ENCODE data around the gene TENM4.
A peak's percentile ranks its signal among the peaks of the same experiment; 100 is the strongest.

Gene TENM4

DNA sequence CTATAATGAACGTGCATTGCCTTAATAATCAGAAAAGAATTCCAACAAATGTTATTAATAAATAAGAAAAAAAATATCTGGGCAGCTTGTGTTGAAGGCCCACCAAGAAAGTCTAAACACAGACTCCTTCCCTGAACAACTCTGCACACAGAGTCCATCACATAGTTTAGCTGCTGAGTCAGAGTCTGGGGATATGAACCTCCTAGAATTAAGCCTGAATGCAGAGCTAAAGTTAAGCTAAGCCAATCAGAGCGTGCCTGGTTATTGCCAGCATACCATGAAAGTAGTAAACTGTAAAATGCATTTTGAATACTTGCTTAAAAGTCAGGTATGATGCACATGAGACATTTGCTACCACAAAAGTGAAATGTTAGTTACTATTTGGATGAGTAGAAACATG is 25.6 kb upstream of the TENM4 start:
- H3K4me3 ChIP-seq (ENCODE audit: low read length), result no peak overlapping the region
- TF ChIP-seq, protein P1, sequence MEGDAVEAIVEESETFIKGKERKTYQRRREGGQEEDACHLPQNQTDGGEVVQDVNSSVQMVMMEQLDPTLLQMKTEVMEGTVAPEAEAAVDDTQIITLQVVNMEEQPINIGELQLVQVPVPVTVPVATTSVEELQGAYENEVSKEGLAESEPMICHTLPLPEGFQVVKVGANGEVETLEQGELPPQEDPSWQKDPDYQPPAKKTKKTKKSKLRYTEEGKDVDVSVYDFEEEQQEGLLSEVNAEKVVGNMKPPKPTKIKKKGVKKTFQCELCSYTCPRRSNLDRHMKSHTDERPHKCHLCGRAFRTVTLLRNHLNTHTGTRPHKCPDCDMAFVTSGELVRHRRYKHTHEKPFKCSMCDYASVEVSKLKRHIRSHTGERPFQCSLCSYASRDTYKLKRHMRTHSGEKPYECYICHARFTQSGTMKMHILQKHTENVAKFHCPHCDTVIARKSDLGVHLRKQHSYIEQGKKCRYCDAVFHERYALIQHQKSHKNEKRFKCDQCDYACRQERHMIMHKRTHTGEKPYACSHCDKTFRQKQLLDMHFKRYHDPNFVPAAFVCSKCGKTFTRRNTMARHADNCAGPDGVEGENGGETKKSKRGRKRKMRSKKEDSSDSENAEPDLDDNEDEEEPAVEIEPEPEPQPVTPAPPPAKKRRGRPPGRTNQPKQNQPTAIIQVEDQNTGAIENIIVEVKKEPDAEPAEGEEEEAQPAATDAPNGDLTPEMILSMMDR (conservative IDR thresholded peaks at IDR 0.05; ENCODE audit: low read length), result no peak
- DNase-seq (ENCODE audit: low read depth), result peak; percentile 58

DNA sequence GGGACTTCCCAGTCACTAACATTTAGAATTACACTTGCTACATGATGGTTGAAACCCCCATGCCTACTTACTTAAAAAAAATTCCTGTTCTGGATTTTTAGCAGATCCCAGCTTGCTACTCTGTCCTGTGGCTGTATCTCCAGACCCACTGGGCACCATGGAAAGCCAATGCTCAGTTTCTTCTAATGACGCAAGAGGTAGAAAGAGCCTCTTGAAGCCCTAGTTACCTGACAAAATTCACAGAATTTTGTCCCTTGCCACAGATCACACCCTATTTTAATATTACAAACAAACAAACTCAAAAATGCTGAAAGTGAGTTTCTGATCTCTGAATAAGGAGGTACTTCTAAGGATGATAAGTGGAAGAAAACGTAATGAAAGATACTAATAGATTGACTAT is 24.3 kb upstream of the TENM4 start:
- H3K4me3 ChIP-seq (ENCODE audit: low read length), result no peak overlapping the region
- no peak for DNase-seq (ENCODE audit: low read depth)
- TF ChIP-seq, protein P1 (conservative IDR thresholded peaks at IDR 0.05; ENCODE audit: low read length), result no peak

DNA sequence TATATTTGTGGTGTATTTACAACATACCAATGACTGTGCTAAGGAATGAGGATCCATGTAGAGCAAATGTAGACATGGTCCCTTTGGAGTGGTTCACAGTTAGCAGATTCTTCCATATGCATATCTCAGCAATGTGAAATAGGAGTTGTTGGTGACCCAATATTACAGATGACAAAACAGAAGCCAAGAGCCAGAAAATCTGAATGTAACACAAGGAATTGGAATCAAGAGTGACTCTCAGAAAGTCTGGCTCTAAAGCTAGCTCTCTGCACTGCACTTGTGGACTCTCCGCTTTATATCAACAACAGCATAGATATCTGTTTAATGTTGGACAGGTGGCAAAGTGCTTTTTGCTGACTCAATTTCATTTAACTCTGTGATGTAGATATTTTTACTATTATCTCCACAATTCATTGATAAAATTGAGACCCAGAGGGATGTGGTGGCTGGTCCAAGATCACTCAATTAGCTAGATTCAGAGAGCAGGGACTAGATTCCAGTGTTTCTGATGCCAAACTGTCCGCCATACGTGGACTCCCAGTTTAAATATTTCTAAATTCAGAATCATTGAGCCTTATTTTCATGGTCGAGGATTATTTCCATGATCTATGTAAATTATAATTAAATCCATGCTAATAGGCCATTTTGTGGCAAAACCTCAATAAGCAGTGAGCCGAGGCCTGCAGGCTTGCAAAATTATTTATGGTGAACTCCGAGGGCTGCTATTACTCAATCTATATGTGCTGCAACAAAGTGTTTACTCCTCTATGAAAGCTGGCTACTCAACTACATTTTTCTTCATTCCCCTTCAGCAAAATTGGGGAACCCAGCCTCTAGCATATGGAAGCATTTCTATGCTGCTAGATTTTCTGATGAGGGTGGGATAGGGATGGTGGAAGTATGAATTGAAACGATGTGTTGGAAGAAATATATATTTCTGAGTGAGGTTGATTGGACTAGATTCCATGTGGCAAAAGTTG is 21.1 kb upstream of the TENM4 start:
- TF ChIP-seq, protein P1 (conservative IDR thresholded peaks at IDR 0.05; ENCODE audit: low read length), result no peak
- H3K4me3 ChIP-seq (ENCODE audit: low read length), result no peak overlapping the region
- DNase-seq (ENCODE audit: low read depth), result no peak

DNA sequence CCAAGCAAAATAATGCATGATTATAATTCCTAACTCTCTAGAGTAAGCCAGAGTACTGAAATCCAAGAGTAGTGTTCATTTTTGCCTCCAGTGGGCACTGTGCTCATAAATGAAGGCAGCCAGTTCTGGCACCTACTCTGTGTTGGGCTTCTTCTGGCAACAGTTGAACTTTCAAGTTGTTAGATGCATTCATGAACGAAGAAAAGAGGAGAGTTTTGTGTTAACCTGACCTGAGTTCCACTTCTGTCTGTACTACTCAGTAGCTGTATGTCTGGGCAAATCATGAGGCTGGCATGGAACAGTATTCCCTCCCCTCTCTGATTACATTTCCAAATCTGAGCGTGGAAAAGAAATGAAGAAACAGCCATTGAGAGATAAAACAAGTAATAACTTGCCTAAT is 20.3 kb upstream of the TENM4 start:
- TF ChIP-seq, protein P1 (conservative IDR thresholded peaks at IDR 0.05; ENCODE audit: low read length), result peak; percentile 77
- no peak overlapping the region for H3K4me3 ChIP-seq (ENCODE audit: low read length)
- peak; percentile 69 for DNase-seq (ENCODE audit: low read depth)

DNA sequence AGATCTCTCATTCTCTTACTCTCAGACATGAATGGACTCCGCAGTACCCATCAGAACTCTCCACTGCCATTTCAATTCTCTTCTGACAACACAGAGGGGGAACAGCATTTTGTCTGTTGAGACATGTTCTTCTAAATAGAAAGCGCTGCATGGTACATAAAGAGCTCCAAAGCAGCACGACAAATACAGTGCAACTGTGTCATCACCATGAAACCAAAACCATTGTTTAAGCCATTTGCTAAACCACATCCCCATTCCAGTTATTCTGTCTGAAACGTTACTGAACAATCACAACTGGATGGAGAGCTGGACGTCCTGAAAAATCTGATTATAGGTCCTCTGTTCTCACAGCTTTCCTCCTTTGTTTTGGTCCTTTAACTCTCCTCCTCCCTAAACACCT is 17.9 kb upstream of the TENM4 start:
- TF ChIP-seq, protein P1 (conservative IDR thresholded peaks at IDR 0.05; ENCODE audit: low read length), result no peak
- H3K4me3 ChIP-seq (ENCODE audit: low read length), result no peak overlapping the region
- no peak for DNase-seq (ENCODE audit: low read depth)

DNA sequence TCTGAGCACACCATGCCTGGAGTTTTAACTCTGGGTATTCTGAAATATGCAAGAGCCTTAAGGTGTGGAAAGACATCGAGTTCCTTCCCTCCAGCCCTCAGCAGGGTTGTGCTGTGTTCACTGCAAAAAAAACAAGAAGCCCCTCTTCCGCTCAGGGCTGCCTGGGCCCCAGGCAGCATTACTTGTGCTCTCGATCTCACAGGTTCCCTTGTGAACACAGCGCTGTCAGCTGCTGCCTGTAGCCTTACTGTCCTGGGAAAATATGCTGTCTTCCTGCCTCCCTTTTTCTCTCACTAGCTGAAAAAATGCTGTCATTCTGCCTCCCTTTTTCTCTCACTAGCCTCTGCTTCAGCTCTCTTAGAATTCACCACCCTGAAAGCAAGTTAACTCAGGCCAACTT is 15.7 kb upstream of the TENM4 start:
- H3K4me3 ChIP-seq (ENCODE audit: low read length), result no peak overlapping the region
- TF ChIP-seq, protein P1 (conservative IDR thresholded peaks at IDR 0.05; ENCODE audit: low read length), result no peak
- DNase-seq (ENCODE audit: low read depth), result no peak

DNA sequence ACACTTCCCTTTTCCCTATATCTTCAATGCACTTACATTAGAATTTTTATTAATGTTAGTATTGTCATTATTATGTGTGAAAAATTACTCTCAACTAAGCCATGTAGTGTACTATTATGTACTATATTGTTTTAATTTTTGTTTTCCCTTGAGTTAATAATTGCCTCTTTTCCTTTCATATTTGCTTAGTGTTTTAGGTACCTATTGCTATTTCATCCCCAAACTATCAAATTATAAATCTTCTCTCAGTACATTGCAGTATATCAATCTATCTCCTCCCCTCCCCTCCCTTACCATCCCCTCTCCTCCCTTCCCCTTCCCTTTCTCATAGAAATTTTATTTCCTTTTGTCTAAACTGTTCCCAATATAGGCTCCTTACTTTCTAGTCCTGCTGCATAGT is 12.8 kb upstream of the TENM4 start:
- TF ChIP-seq, protein P1 (conservative IDR thresholded peaks at IDR 0.05; ENCODE audit: low read length), result no peak
- H3K4me3 ChIP-seq (ENCODE audit: low read length), result no peak overlapping the region
- DNase-seq (ENCODE audit: low read depth), result no peak

All from AG10803 (cell line).